ENCODE measurements around the gene FYB2. TPM values are rescaled to one million over a fixed set of nuclear protein-coding genes. Genes with fewer than 3 reads are reported as not detected.

FYB2 gene
- polyA plus RNA-seq, 2 of the 4 experiments (the other 2 are of a cell fraction): not detected

DNA sequence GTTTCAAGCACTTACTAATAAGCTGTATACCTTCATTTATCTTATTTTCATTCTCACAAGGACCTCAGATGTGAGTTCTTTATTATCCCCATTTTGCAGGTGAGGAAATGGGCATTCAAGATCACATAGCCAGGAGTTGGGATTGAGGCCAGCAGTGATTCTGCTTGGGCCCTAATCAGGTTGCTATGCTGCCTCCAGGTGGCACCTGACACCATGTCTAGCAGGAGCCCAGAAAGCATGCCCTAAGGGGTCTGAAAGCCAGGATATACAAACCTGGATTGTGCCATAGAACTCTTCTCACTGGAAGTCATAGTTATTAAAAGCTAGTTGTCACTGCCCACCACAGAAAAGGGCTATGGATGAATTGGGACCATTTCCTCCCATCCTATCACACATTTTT, 61.1 kb downstream of the FYB2 start:
- FAIRE-seq (no peak), ATAC-seq (no peak), DNase-seq (ENCODE audit: low read depth in 1 of 2, low spot score in 1 of 2) (peak in 1 of 2 experiments; percentile 5)
- H3K4me2 ChIP-seq: no peak overlapping the region
- H3K9me3 ChIP-seq: no peaks in the 10 kb centered on the region
- no peak overlapping the region for H3K4me3 ChIP-seq
- CTCF ChIA-PET: interaction anchor here (0.6 kb wide), 1 partner anchor 62 kb away, joined by 4 read pairs; no protein-coding TSS in a partner anchor
- POLR2A ChIA-PET: no interaction called here
- H3K4me1 ChIP-seq: no peaks in the 10 kb centered on the region
- no peak overlapping the region for H3K27ac ChIP-seq
- TF ChIP-seq ZFP36 (IDR thresholded peaks at IDR 0.05; ENCODE audit: borderline replicate concordance, partially characterized antibody) (no peak), RARB (CRISPR knock-in tag; IDR thresholded peaks at IDR 0.05) (no peak), NR3C1 (IDR thresholded peaks at IDR 0.05) (no peak), FOSB (CRISPR knock-in tag; IDR thresholded peaks at IDR 0.05) (no peak), NPAS2 (CRISPR knock-in tag; IDR thresholded peaks at IDR 0.05; ENCODE audit: borderline replicate concordance) (no peak), KDM1A (IDR thresholded peaks at IDR 0.05; ENCODE audit: low read depth) (no peak), HOXA7 (CRISPR knock-in tag; IDR thresholded peaks at IDR 0.05) (no peak)
- TF ChIP-seq, protein P1, sequence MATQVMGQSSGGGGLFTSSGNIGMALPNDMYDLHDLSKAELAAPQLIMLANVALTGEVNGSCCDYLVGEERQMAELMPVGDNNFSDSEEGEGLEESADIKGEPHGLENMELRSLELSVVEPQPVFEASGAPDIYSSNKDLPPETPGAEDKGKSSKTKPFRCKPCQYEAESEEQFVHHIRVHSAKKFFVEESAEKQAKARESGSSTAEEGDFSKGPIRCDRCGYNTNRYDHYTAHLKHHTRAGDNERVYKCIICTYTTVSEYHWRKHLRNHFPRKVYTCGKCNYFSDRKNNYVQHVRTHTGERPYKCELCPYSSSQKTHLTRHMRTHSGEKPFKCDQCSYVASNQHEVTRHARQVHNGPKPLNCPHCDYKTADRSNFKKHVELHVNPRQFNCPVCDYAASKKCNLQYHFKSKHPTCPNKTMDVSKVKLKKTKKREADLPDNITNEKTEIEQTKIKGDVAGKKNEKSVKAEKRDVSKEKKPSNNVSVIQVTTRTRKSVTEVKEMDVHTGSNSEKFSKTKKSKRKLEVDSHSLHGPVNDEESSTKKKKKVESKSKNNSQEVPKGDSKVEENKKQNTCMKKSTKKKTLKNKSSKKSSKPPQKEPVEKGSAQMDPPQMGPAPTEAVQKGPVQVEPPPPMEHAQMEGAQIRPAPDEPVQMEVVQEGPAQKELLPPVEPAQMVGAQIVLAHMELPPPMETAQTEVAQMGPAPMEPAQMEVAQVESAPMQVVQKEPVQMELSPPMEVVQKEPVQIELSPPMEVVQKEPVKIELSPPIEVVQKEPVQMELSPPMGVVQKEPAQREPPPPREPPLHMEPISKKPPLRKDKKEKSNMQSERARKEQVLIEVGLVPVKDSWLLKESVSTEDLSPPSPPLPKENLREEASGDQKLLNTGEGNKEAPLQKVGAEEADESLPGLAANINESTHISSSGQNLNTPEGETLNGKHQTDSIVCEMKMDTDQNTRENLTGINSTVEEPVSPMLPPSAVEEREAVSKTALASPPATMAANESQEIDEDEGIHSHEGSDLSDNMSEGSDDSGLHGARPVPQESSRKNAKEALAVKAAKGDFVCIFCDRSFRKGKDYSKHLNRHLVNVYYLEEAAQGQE (IDR thresholded peaks at IDR 0.05): no peak

DNA sequence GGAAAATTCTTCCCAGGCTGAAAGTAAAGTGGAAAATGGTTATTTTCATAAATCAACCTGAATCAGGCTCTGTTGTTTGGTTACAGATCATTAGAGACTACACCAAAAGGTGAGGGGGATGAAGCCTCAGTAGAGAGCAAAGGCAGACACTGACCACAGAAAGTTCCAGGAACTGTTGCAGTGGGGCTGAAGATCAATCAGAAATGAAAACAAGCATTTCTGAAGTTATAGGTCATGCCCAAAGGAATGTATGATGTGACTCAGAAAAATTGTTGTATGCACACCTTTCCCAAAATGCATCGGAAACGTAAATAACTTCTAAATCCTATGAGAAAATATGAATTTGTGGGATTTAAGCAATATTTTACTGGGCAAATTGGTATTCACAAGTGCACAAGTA, 63.3 kb downstream of the FYB2 start:
- Histone ChIP-seq H3K9me3 (no peaks in the 10 kb centered on the region), H3K4me1 (no peaks in the 10 kb centered on the region), H3K27ac (no peak overlapping the region), H3K4me2 (no peak overlapping the region), H3K4me3 (no peak overlapping the region)
- CTCF ChIA-PET: no interaction called here
- ATAC-seq (no peak), FAIRE-seq (no peak), DNase-seq (ENCODE audit: low read depth in 1 of 2, low spot score in 1 of 2) (no peak)
- 48% methylated on average over 2 of the region's 2 CpGs for WGBS (ENCODE audit: missing lambda C conversion rate)
- POLR2A ChIA-PET: no interaction called here
- TF ChIP-seq CBX8 (IDR thresholded peaks at IDR 0.05) (no peak), CEBPB (IDR thresholded peaks at IDR 0.05) (no peak)
- TF ChIP-seq, protein P2, sequence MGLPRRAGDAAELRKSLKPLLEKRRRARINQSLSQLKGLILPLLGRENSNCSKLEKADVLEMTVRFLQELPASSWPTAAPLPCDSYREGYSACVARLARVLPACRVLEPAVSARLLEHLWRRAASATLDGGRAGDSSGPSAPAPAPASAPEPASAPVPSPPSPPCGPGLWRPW (IDR thresholded peaks at IDR 0.05): no peak

DNA sequence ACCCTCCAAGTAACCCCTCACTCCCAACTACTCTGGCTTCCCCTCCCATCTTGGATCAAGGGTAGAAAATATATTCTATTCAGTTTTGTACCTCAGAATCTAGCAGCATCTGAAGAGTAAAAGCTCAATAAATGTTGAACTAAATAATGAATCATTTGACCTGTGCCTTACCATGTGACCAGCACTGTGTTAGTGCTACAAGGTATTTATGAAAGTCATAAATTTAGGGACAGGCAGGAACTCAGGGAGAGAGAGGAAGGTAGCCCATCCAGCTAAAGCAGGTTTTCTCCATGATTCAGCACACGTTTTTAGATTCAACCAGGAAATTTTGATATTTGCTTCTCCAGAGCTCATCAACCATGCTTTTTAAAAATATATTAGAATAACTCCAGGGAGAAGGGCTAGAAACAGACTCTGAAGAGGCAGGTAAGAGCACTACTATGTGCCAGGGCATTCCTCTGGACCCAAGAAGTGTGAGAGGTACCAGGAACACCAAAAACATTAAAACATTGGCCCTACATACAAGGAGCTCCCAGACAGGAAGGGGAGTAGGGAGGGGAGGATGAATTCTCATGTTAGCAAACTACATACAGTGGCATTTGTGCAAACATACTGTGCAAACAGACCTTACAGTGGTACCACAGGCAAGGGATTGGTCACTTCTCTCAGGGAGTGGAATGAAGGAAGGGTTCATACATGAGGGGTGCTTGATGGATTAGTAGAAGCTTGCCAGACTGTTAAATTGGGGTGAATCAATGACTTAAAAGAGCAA, 64.3 kb downstream of the FYB2 start:
- ChIA-PET POLR2A (no interaction called here), CTCF (no interaction called here)
- Histone ChIP-seq H3K9me3 (no peaks in the 10 kb centered on the region), H3K4me1 (no peaks in the 10 kb centered on the region), H3K4me3 (no peak overlapping the region), H3K4me2 (no peak overlapping the region), H3K27ac (no peak overlapping the region)
- FAIRE-seq (no peak), DNase-seq (ENCODE audit: low read depth in 1 of 2, low spot score in 1 of 2) (no peak), ATAC-seq (no peak)
- WGBS (ENCODE audit: missing lambda C conversion rate): 5% methylated on average over 1 of the region's 1 CpG
- TF ChIP-seq, protein P3, sequence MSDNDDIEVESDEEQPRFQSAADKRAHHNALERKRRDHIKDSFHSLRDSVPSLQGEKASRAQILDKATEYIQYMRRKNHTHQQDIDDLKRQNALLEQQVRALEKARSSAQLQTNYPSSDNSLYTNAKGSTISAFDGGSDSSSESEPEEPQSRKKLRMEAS (IDR thresholded peaks at IDR 0.05): no peak
- TF ChIP-seq, protein P1 (IDR thresholded peaks at IDR 0.05): no peak
- TF ChIP-seq TFCP2L1 (CRISPR knock-in tag; IDR thresholded peaks at IDR 0.05) (no peak), ZC3H11A (IDR thresholded peaks at IDR 0.05) (no peak)
- TF ChIP-seq, protein P4, sequence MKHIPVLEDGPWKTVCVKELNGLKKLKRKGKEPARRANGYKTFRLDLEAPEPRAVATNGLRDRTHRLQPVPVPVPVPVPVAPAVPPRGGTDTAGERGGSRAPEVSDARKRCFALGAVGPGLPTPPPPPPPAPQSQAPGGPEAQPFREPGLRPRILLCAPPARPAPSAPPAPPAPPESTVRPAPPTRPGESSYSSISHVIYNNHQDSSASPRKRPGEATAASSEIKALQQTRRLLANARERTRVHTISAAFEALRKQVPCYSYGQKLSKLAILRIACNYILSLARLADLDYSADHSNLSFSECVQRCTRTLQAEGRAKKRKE (CRISPR knock-in tag; IDR thresholded peaks at IDR 0.05; ENCODE audit: low read depth): no peak

All from A549 (cell line).